SK-N-SH (cell line): Measurements from ENCODE around the gene ZDHHC6.

Source experiments
- CHD2 ChIP-seq: fragments of 150-350 bp; IDR thresholded peaks from 2 replicates; pipeline ENCODE4 v1.6.1; 2018; ENCODE audit warnings: low read length; ENCODE audit not compliant: partially characterized antibody
- EP300 ChIP-seq, 2 experiments: IDR thresholded peaks; 2 replicates each; pipeline versions ENCODE4 v1.4.0 to v1.6.1; 2012; ENCODE audit warnings: borderline replicate concordance in 1 of 2, low read depth in 1 of 2, low read length in 1 of 2
- FOXM1 ChIP-seq: IDR thresholded peaks from 2 replicates; pipeline ENCODE4 v1.4.0; 2012; ENCODE audit warnings: low read depth, mild to moderate bottlenecking
- MXI1 ChIP-seq: IDR thresholded peaks from 2 replicates; pipeline ENCODE4 v1.6.1; 2012; ENCODE audit warnings: mild to moderate bottlenecking, low read depth, low read length, improper control_type of control experiment
- NFIC ChIP-seq: IDR thresholded peaks from 2 replicates; pipeline ENCODE4 v1.4.0; 2012; ENCODE audit warnings: borderline replicate concordance
- POLR2AphosphoS5 ChIP-seq: IDR thresholded peaks from 2 replicates; pipeline ENCODE4 v1.6.1; 2012; ENCODE audit warnings: low read depth, low read length
- TAF1 ChIP-seq: IDR thresholded peaks from 2 replicates; pipeline ENCODE4 v1.6.1; 2012; ENCODE audit warnings: low read depth, mild to moderate bottlenecking, low read length, moderate library complexity, borderline replicate concordance
- USF2 ChIP-seq: fragments of 150-350 bp; IDR thresholded peaks from 2 replicates; pipeline ENCODE4 v1.6.1; 2017; ENCODE audit warnings: antibody characterized with exemption, low read length, low read depth, borderline replicate concordance
- TF ChIP-seq, protein P1 (sequence below): fragments of 200-600 bp; sonication (generic); IDR thresholded peaks from 2 replicates; pipeline ENCODE4 v1.6.1; 2017; ENCODE audit warnings: antibody characterized with exemption, mild to moderate bottlenecking, moderate library complexity
- TF ChIP-seq, protein P2 (sequence below): IDR thresholded peaks from 2 replicates; pipeline ENCODE4; 2012
- TF ChIP-seq, protein P3 (sequence below): IDR thresholded peaks from 2 replicates; pipeline ENCODE4 v1.6.1; 2012; ENCODE audit warnings: mild to moderate bottlenecking, low read depth, low read length, moderate library complexity
- TF ChIP-seq, protein P4 (sequence below): IDR thresholded peaks from 2 replicates; pipeline ENCODE4 v1.4.0; 2012; ENCODE audit warnings: low read depth, borderline replicate concordance

- TF ChIP-seq FOXM1 (no peak), TAF1 (no peak), NFIC (no peak), MXI1 (no peak), EP300 (IDR thresholded peaks at IDR 0.05; ENCODE audit: borderline replicate concordance in 1 of 2, low read depth in 1 of 2, low read length in 1 of 2) (no peak), CHD2 (no peak), POLR2AphosphoS5 (no peak), USF2 (no peak)
- TF ChIP-seq, protein P1, sequence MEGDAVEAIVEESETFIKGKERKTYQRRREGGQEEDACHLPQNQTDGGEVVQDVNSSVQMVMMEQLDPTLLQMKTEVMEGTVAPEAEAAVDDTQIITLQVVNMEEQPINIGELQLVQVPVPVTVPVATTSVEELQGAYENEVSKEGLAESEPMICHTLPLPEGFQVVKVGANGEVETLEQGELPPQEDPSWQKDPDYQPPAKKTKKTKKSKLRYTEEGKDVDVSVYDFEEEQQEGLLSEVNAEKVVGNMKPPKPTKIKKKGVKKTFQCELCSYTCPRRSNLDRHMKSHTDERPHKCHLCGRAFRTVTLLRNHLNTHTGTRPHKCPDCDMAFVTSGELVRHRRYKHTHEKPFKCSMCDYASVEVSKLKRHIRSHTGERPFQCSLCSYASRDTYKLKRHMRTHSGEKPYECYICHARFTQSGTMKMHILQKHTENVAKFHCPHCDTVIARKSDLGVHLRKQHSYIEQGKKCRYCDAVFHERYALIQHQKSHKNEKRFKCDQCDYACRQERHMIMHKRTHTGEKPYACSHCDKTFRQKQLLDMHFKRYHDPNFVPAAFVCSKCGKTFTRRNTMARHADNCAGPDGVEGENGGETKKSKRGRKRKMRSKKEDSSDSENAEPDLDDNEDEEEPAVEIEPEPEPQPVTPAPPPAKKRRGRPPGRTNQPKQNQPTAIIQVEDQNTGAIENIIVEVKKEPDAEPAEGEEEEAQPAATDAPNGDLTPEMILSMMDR, result no peak
- TF ChIP-seq, protein P2, sequence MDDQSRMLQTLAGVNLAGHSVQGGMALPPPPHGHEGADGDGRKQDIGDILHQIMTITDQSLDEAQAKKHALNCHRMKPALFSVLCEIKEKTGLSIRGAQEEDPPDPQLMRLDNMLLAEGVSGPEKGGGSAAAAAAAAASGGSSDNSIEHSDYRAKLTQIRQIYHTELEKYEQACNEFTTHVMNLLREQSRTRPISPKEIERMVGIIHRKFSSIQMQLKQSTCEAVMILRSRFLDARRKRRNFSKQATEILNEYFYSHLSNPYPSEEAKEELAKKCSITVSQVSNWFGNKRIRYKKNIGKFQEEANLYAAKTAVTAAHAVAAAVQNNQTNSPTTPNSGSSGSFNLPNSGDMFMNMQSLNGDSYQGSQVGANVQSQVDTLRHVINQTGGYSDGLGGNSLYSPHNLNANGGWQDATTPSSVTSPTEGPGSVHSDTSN, result no peak
- TF ChIP-seq, protein P3, sequence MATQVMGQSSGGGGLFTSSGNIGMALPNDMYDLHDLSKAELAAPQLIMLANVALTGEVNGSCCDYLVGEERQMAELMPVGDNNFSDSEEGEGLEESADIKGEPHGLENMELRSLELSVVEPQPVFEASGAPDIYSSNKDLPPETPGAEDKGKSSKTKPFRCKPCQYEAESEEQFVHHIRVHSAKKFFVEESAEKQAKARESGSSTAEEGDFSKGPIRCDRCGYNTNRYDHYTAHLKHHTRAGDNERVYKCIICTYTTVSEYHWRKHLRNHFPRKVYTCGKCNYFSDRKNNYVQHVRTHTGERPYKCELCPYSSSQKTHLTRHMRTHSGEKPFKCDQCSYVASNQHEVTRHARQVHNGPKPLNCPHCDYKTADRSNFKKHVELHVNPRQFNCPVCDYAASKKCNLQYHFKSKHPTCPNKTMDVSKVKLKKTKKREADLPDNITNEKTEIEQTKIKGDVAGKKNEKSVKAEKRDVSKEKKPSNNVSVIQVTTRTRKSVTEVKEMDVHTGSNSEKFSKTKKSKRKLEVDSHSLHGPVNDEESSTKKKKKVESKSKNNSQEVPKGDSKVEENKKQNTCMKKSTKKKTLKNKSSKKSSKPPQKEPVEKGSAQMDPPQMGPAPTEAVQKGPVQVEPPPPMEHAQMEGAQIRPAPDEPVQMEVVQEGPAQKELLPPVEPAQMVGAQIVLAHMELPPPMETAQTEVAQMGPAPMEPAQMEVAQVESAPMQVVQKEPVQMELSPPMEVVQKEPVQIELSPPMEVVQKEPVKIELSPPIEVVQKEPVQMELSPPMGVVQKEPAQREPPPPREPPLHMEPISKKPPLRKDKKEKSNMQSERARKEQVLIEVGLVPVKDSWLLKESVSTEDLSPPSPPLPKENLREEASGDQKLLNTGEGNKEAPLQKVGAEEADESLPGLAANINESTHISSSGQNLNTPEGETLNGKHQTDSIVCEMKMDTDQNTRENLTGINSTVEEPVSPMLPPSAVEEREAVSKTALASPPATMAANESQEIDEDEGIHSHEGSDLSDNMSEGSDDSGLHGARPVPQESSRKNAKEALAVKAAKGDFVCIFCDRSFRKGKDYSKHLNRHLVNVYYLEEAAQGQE, result no peak
- TF ChIP-seq, protein P4, sequence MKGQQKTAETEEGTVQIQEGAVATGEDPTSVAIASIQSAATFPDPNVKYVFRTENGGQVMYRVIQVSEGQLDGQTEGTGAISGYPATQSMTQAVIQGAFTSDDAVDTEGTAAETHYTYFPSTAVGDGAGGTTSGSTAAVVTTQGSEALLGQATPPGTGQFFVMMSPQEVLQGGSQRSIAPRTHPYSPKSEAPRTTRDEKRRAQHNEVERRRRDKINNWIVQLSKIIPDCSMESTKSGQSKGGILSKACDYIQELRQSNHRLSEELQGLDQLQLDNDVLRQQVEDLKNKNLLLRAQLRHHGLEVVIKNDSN, result no peak
Measured at GRCh38 chr10:112487964-112488363, 41.2 kb upstream of the ZDHHC6 start.
